Activated CD4-positive, CD25-positive, alpha-beta regulatory T cell treated with anti-CD3 and anti-CD28 coated beads, Interleukin-2, amount 50 U/mL, for 72 hours (primary cell): Measurements from ENCODE around the gene ZBTB11.
"Not testable (repeated sequence)": the region's sequence is repeated elsewhere in the genome, so short reads cannot be mapped to it uniquely, and the experiment has no call there.

Experiments used
- DNase-seq: peaks from one replicate; pipeline ENCODE4 v3.0.0; 2021

Gene ZBTB11

GRCh38 chr3:101691685-101692671 is 15.0 kb upstream of the ZBTB11 start:
- not testable (repeated sequence) for DNase-seq

- DNase-seq: no peak
Measured at GRCh38 chr3:101690972-101691371, 14.0 kb upstream of the ZBTB11 start.

- no peak for DNase-seq
Measured at GRCh38 chr3:101689286-101689685, 12.4 kb upstream of the ZBTB11 start.

- DNase-seq: no peak
Measured at GRCh38 chr3:101687142-101687931, 10.4 kb upstream of the ZBTB11 start.

- DNase-seq: no peak
Measured at GRCh38 chr3:101685870-101686307, 9.0 kb upstream of the ZBTB11 start.

- no peak for DNase-seq
Measured at GRCh38 chr3:101685050-101685400, 8.1 kb upstream of the ZBTB11 start.

- DNase-seq: no peak
Measured at GRCh38 chr3:101680466-101680865, 3.5 kb upstream of the ZBTB11 start.

GRCh38 chr3:101678837-101679236 is 1.9 kb upstream of the ZBTB11 start:
- DNase-seq: not testable (repeated sequence)

GRCh38 chr3:101677436-101678286 is 729 bp upstream of the ZBTB11 start:
- DNase-seq: no peak

GRCh38 chr3:101676216-101676764 is 642 bp downstream of the ZBTB11 start:
- DNase-seq: peak; percentile 90

- DNase-seq: no peak
Measured at GRCh38 chr3:101675709-101676215, 1.2 kb downstream of the ZBTB11 start.

- no peak for DNase-seq
Measured at GRCh38 chr3:101674518-101674917, 2.4 kb downstream of the ZBTB11 start.

- DNase-seq: no peak
Measured at GRCh38 chr3:101673953-101674352, 3.0 kb downstream of the ZBTB11 start.

GRCh38 chr3:101671014-101671413 is 5.9 kb downstream of the ZBTB11 start:
- no peak for DNase-seq

GRCh38 chr3:101667844-101668243 is 9.1 kb downstream of the ZBTB11 start:
- no peak for DNase-seq

- no peak for DNase-seq
Measured at GRCh38 chr3:101667331-101667730, 9.6 kb downstream of the ZBTB11 start.

- no peak for DNase-seq
Measured at GRCh38 chr3:101665851-101666250, 11.1 kb downstream of the ZBTB11 start.

- DNase-seq: no peak
Measured at GRCh38 chr3:101665357-101665756, 11.6 kb downstream of the ZBTB11 start.

GRCh38 chr3:101660714-101661113 is 16.2 kb downstream of the ZBTB11 start:
- DNase-seq: no peak

- no peak for DNase-seq
Measured at GRCh38 chr3:101656651-101657050, 20.3 kb downstream of the ZBTB11 start.

GRCh38 chr3:101646726-101647125 is 30.2 kb downstream of the ZBTB11 start:
- DNase-seq: no peak
